SK-N-MC (cell line): ENCODE results near the gene MTFR1L.

ENCODE experiments used
- DNase-seq: peaks from one replicate; pipeline ENCODE4 v3.0.0-alpha.2; 2011; ENCODE audit warnings: low read depth, low spot score
- H3K27ac ChIP-seq: fragments of 200-600 bp; sonication (generic); 2 replicates; pipeline ENCODE4 v1.5.1; 2016; ENCODE audit warnings: mixed run types
- H3K36me3 ChIP-seq: fragments of 200-600 bp; sonication (generic); 2 replicates; pipeline ENCODE4 v1.6.1; 2017; ENCODE audit warnings: antibody characterized with exemption, low read length, mixed read lengths; ENCODE audit not compliant: insufficient read depth
- H3K4me3 ChIP-seq: fragments of 200-600 bp; sonication (generic); 2 replicates; pipeline ENCODE4 v1.5.1; 2016
- H3K9ac ChIP-seq: fragments of 200-600 bp; sonication (generic); 2 replicates; pipeline ENCODE4 v1.8.0; 2017; ENCODE audit warnings: mixed run types, mixed read lengths; ENCODE audit not compliant: insufficient read length
- H3K9me3 ChIP-seq: fragments of 200-600 bp; sonication (generic); 2 replicates; pipeline ENCODE4 v1.6.1; 2017; ENCODE audit warnings: low read depth, mild to moderate bottlenecking, antibody characterized with exemption, low read length, moderate library complexity, mixed read lengths
- EZH2 ChIP-seq: fragments of 200-600 bp; sonication (generic); IDR thresholded peaks from one replicate; pipeline ENCODE4 v1.6.1; 2017; ENCODE audit warnings: antibody characterized with exemption
- FOXP2 ChIP-seq: optimal IDR thresholded peaks from 2 replicates; pipeline ENCODE3; 2011; ENCODE audit warnings: mild to moderate bottlenecking, moderate library complexity; ENCODE audit not compliant: insufficient read depth; ENCODE audit errors: extremely low read length, control extremely low read depth
- POLR2AphosphoS5 ChIP-seq: IDR thresholded peaks from 2 replicates; pipeline ENCODE4 v1.6.1; 2012; ENCODE audit warnings: mild to moderate bottlenecking, low read depth, low read length, borderline replicate concordance

Gene MTFR1L

DNA sequence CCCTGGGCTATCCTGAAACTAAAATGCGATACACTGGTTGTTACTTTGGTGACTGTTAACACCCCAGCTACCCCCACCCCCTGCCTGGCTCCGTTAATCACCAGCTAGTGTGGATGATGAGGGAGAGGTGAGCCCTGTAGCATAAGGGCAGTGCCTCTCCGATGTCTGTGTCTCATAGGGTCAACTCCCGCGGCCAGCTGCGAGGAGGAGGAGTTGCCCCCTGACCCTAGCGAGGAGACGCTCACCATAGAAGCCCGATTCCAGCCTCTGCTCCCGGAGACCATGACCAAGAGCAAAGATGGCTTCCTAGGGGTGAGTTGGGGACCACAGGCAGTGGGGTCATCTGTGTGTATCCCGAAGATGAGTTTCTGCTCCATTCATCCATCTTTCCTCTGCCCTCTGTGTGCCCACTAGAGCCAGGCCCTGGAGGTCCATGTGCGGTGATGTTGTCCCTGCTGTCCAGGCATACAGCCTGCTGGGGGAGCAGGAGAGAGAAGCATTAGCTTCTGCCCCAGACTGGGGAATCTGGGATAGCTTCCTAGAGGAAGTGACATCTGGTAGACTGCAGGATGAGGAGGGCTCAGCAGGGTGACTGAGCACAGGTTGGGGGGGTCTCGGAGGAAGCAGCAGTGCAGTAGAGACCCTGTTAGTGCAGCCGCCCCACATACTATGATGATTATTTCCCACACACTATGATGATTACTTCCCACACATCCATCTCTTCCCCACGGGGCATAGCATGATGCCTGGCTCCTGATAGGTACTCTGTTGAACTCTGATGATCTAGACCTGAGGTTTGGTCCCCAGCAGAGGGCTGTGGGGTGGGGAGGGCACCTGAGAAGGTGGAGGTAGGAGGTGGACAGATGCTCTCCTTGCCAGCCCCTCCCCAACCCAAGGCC is 14.5 kb upstream of the MTFR1L start:
- Histone ChIP-seq H3K27ac (no peak overlapping the region), H3K9ac (no peak overlapping the region), H3K9me3 (no peaks in the 10 kb centered on the region), H3K36me3 (no peaks in the 10 kb centered on the region), H3K4me3 (no peak overlapping the region)
- no peak for DNase-seq
- TF ChIP-seq EZH2 (no peak), POLR2AphosphoS5 (no peak), FOXP2 (no peak)

DNA sequence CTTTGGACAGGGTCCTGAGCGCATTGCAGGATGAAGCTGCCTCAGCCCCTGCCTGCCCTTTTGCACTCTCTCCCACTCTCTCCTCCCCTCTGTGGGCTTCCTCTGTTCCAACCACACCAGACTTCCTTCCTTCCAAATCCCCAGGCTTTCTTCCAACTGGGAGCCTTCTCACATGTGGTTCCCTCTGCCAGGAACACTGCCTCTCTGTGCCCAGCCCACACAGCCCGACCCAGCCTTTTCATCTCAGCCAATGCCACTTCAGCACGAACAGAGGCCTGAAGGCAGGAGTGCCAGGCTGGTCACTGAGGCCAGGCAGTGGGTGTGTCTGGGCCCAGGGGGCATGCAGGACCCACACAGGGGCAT is 13.9 kb upstream of the MTFR1L start:
- H3K4me3 ChIP-seq = no peak overlapping the region
- H3K9me3 ChIP-seq = no peaks in the 10 kb centered on the region
- no peak overlapping the region for H3K27ac ChIP-seq
- H3K36me3 ChIP-seq = no peaks in the 10 kb centered on the region
- TF ChIP-seq FOXP2 (no peak), EZH2 (no peak), POLR2AphosphoS5 (no peak)
- no peak overlapping the region for H3K9ac ChIP-seq
- no peak for DNase-seq

DNA sequence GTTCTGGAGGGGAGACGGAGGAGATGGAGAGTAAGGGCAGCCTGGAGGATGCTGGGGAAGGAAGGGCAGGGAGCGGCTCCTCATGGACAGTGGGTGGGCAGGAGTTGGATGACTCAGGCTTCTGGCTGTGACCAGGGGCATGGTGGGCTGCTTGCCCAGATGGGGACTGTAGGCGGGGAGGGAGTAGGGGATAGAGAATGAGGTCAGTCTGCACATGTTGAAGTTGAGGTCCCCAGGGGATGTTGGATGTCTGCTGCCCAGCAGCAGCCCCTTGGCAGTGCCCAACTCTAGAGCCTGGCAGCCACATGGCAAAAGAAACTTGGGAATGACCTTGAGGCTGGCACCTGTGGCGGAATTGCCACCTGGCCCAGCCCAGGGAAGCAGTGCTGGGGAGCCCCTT is 13.3 kb upstream of the MTFR1L start:
- Histone ChIP-seq H3K36me3 (no peaks in the 10 kb centered on the region), H3K9ac (no peak overlapping the region), H3K27ac (no peak overlapping the region), H3K9me3 (no peaks in the 10 kb centered on the region), H3K4me3 (no peak overlapping the region)
- TF ChIP-seq EZH2 = no peak
- TF ChIP-seq POLR2AphosphoS5 = no peak
- DNase-seq = no peak

DNA sequence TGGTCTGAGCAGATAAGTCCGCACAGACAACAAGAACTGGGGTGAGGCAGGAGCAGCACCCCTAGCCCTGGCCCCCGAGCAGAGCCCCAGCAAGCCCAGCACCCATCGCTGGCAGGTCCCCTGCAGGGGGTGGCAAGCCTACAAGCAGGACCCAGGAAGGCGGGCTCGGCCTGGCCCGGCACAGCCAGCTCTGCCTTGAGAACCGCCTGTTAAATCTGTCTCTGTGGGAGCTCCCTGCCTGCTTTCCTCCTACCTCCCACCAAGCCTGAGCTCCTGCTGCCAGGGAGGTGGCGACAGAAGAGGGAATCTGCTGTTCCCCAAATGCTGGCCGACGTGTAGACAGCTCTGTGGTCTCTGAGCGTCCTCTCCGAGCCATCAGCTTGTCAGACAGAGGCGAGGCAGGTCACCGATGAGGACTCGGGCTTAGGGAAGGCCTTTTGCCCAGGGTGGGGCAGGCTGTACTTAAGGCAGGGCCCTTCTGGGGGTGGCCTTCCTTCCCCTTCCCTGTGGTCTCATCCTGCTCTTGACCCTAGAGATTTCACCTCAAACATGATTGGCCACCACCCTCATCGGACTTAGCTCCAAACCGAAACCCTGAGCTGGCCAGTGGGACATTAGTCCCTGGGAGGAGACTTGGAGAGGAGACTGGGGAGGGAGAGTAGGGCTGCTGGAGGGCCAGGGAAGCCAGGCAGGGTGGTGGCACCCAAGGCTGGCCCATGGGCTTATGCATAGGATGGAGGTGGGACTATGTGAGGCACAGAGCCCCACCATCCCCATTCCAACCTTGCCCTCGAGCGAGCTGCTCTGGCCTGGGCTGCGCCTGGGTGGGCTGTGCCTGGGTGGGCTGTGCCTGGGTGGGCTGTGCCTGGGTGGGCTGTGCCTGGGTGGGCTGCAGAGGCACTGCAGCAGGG is 12.0 kb upstream of the MTFR1L start:
- no peak overlapping the region for H3K9ac ChIP-seq
- H3K4me3 ChIP-seq = no peak overlapping the region
- H3K9me3 ChIP-seq = no peaks in the 10 kb centered on the region
- DNase-seq = no peak
- no peak for TF ChIP-seq FOXP2
- TF ChIP-seq EZH2 = no peak
- TF ChIP-seq POLR2AphosphoS5 = no peak
- H3K27ac ChIP-seq = no peak overlapping the region
- H3K36me3 ChIP-seq = no peaks in the 10 kb centered on the region

DNA sequence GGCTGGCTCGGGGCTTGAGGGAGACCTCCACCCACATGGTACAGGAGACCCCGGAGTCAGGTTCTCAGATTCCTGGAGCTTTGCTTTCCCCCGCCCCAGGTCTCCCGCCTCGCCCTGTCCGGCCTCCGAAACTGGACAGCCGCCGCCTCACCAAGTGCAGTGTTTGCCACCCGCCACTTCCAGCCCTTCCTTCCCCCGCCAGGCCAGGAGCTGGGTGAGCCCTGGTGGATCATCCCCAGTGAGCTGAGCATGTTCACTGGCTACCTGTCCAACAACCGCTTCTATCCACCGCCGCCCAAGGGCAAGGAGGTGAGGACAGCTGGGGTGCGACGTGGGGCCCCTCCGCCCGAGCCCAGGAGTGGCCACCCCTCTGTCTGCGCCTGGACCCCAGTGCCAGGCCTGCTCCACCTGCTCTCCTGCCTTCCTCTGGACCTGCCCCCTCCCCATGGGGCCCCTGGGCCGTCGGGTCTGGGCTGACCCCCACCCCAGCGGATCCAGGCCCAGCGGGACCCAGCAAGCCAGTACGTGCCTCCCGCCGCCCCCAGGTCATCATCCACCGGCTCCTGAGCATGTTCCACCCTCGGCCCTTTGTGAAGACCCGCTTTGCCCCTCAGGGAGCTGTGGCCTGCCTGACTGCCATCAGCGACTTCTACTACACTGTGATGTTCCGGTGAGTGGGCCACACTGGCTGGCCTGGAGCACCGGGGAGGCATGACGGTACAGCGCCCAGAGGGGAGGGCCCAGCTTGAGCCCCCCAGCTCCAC is 11.1 kb upstream of the MTFR1L start:
- Histone ChIP-seq H3K9ac (no peak overlapping the region), H3K27ac (no peak overlapping the region), H3K4me3 (no peak overlapping the region), H3K36me3 (no peaks in the 10 kb centered on the region), H3K9me3 (no peaks in the 10 kb centered on the region)
- DNase-seq = no peak
- no peak for TF ChIP-seq EZH2
- no peak for TF ChIP-seq FOXP2
- TF ChIP-seq POLR2AphosphoS5 = no peak

DNA sequence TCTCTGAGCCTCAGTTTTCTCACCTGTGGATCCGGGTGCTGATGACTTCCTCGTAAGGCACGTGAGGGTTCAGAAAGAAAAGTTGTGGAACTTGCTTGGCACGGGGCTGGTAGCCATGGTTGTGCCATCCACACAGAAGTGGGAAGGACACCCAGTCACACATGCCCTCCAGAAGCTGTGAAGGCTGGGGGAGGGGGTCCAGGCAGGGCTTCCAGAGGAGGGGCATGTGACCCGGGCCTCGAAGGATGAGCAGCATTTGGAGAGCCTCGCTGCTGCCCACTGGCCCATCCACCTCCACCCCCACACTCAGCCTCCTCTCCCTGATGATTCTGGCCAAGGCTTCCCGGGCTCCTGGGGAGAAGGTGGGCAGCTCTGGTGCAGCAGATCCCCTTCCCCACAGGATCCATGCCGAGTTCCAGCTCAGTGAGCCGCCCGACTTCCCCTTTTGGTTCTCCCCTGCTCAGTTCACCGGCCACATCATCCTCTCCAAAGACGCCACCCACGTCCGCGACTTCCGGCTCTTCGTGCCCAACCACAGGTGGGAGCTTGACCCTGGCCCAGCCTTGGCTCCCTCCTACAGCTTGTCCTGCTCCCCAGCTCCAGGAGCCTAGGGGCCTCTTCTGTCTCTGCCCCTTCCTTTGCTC is 10.3 kb upstream of the MTFR1L start:
- Histone ChIP-seq H3K27ac (no peak overlapping the region), H3K36me3 (no peaks in the 10 kb centered on the region)
- DNase-seq = no peak

DNA sequence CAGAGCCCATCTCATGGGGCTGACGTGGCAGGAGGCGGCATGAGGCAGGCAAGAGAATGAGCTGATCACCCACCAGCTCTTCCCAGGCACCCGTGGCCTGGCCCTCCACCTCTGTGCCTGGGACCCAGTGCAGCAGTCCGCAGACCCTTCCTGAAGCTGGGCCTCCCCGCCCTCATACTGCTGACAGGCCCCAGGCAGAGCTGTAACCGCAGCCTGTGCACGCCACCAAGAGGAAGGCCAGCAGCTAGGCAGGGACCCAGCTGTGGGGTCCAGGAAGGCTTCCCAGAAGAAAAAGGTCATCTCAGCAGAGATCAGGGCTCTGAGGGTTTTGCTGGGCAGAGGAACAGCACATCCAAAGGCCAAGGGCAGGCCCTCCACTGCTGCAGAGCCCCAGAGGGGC is 9.8 kb upstream of the MTFR1L start:
- no peak overlapping the region for H3K27ac ChIP-seq
- TF ChIP-seq FOXP2 (no peak), EZH2 (no peak), POLR2AphosphoS5 (no peak)
- no peaks in the 10 kb centered on the region for H3K9me3 ChIP-seq
- H3K9ac ChIP-seq = no peak overlapping the region
- no peak for DNase-seq
- no peak overlapping the region for H3K4me3 ChIP-seq
- no peaks in the 10 kb centered on the region for H3K36me3 ChIP-seq

More for the DNA sequence above, 10.3 kb upstream of the MTFR1L start:
- H3K9ac ChIP-seq = no peak overlapping the region
- no peaks in the 10 kb centered on the region for H3K9me3 ChIP-seq
- H3K4me3 ChIP-seq = no peak overlapping the region
- TF ChIP-seq FOXP2 = no peak
- no peak for TF ChIP-seq EZH2
- TF ChIP-seq POLR2AphosphoS5 = no peak
